NCI-H2196 treated with DMSO at 0.1 percent for 48 hours (cell line): ENCODE data around the gene LCT.
"Not testable (repeated sequence)": the region's sequence is repeated elsewhere in the genome, so short reads cannot be mapped to it uniquely, and the experiment has no call there.

ENCODE experiments used
- DNase-seq: peaks from one replicate; lab custom pipeline; 2025; ENCODE audit not compliant: unreplicated experiment; lab: John Stamatoyannopoulos, UW

Gene LCT

GRCh38 chr2:135832891-135833290, 4.1 kb downstream of the LCT start:
- DNase-seq = no peak

- DNase-seq = no peak
Measured at GRCh38 chr2:135831180-135831812, 5.7 kb downstream of the LCT start.

GRCh38 chr2:135829378-135830135, 7.4 kb downstream of the LCT start:
- DNase-seq = peak; percentile 25

GRCh38 chr2:135826544-135826943, 10.4 kb downstream of the LCT start:
- no peak for DNase-seq

GRCh38 chr2:135825550-135826176, 11.3 kb downstream of the LCT start:
- DNase-seq = no peak

GRCh38 chr2:135825131-135825530, 11.9 kb downstream of the LCT start:
- no peak for DNase-seq

GRCh38 chr2:135822855-135823254, 14.1 kb downstream of the LCT start:
- no peak for DNase-seq

- no peak for DNase-seq
Measured at GRCh38 chr2:135821190-135821589, 15.8 kb downstream of the LCT start.

- no peak for DNase-seq
Measured at GRCh38 chr2:135820003-135820618, 16.9 kb downstream of the LCT start.

GRCh38 chr2:135818937-135819610, 17.9 kb downstream of the LCT start:
- no peak for DNase-seq

- DNase-seq = no peak
Measured at GRCh38 chr2:135817951-135818350, 19.0 kb downstream of the LCT start.

GRCh38 chr2:135817466-135817865, 19.5 kb downstream of the LCT start:
- no peak for DNase-seq

- no peak for DNase-seq
Measured at GRCh38 chr2:135815269-135815668, 21.7 kb downstream of the LCT start.

GRCh38 chr2:135812907-135813511, 24.0 kb downstream of the LCT start:
- no peak for DNase-seq

GRCh38 chr2:135807874-135808273, 29.1 kb downstream of the LCT start:
- DNase-seq = not testable (repeated sequence)

GRCh38 chr2:135803278-135803677, 33.7 kb downstream of the LCT start:
- DNase-seq = no peak

GRCh38 chr2:135802350-135802749, 34.6 kb downstream of the LCT start:
- no peak for DNase-seq

GRCh38 chr2:135800513-135801460, 36.2 kb downstream of the LCT start:
- DNase-seq = no peak

GRCh38 chr2:135799738-135800137, 37.2 kb downstream of the LCT start:
- DNase-seq = no peak

GRCh38 chr2:135798762-135799161, 38.2 kb downstream of the LCT start:
- DNase-seq = no peak
